Keratinocyte (primary cell): ENCODE measurements around the gene GSTM4.

Experiments
- EZH2 ChIP-seq: IDR thresholded peaks from one replicate; pipeline ENCODE4 v1.6.1; 2012; ENCODE audit warnings: inconsistent platforms, mild to moderate bottlenecking, low read length, moderate library complexity
- TF ChIP-seq, protein P1 (sequence below), 3 experiments: IDR thresholded peaks in 1 of 3; conservative IDR thresholded peaks in 1 of 3; optimal IDR thresholded peaks in 1 of 3; 2 replicates in 2 of 3; 3 replicates in 1 of 3; pipeline versions ENCODE3 to v1.5.1; 2011; ENCODE audit warnings: low read length in 3 of 3, mild to moderate bottlenecking in 3 of 3, moderate library complexity in 2 of 3, control low read depth in 1 of 3, inconsistent platforms in 1 of 3; ENCODE audit not compliant: insufficient read depth in 2 of 3; ENCODE audit errors: extremely low read depth in 1 of 3

DNA sequence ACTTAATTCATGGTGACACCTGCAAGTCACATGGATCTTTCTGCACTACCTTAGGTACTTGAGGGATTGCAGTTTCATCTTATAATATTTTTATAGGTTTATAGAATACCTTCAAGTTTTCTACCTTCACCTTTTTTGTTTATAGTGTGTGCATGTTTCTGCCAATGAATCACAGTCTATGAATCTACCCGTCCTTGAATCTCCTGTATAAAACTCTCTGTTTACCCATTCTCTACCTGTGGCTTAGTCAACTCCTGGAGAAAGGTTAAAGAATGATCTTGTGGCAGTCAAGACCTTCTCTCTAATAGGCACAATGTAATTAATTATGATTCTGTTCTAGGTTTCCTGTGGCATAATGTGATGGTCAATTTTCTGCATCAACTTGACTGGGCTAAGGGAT is 8.8 kb downstream of the GSTM4 start:
- TF ChIP-seq, protein P1, sequence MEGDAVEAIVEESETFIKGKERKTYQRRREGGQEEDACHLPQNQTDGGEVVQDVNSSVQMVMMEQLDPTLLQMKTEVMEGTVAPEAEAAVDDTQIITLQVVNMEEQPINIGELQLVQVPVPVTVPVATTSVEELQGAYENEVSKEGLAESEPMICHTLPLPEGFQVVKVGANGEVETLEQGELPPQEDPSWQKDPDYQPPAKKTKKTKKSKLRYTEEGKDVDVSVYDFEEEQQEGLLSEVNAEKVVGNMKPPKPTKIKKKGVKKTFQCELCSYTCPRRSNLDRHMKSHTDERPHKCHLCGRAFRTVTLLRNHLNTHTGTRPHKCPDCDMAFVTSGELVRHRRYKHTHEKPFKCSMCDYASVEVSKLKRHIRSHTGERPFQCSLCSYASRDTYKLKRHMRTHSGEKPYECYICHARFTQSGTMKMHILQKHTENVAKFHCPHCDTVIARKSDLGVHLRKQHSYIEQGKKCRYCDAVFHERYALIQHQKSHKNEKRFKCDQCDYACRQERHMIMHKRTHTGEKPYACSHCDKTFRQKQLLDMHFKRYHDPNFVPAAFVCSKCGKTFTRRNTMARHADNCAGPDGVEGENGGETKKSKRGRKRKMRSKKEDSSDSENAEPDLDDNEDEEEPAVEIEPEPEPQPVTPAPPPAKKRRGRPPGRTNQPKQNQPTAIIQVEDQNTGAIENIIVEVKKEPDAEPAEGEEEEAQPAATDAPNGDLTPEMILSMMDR (optimal IDR thresholded peaks at IDR 0.05 in 1 of 3, IDR thresholded peaks at IDR 0.05 in 1 of 3, conservative IDR thresholded peaks at IDR 0.05 in 1 of 3; ENCODE audit: extremely low read depth in 1 of 3, insufficient read depth in 2 of 3, low read length in 3 of 3), result no peak
- no peak for TF ChIP-seq EZH2
